CD4-positive, alpha-beta T cell treated with Interferon gamma for 1 hour (primary cell): ENCODE results near the gene SLC16A11.
"Not testable (repeated sequence)": the region's sequence is repeated elsewhere in the genome, so short reads cannot be mapped to it uniquely, and the experiment has no call there.

ENCODE experiments used
- DNase-seq: peaks from one replicate; pipeline ENCODE4 v3.0.0-alpha.2; 2020

The SLC16A11 gene

DNA sequence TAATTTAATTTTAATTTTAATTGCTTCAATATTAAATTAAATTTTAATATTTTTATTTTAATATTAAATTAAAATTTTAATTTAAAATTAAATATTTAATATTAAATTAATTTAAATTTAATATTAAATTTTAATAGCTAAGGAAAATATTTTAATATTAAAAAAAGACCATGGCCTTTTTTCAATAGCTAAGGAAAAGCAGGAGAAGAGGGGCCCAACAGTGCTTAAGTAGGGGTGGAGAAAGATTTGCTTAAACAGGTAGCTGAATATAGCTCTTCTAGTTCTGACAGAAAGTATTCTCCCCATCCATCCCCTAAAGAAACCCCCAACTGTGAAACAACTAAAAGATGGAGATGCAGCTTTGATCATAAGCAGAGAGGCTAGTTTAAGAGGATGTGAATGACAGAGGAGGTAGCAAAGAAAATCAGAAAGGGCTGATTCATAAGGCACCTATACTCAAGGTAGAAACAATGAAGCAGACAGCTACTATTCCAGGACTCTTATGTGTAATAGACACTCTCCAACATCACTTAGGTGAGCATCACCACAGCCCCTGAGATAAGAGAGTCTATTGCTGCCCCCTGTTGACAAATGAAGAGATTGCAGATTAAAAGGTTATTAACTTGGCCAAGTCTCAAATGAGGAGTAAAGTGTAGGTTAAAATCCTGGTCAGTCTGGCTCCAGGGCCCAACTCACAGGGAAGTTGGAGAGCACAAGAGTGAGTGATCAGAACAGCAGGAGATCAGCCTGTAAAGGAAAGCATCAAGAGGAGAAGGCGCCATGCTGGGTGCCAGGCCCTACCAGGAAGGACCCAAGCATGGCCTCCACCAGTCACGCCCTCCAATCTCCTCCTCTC, 39.3 kb downstream of the SLC16A11 start:
- no peak for DNase-seq

DNA sequence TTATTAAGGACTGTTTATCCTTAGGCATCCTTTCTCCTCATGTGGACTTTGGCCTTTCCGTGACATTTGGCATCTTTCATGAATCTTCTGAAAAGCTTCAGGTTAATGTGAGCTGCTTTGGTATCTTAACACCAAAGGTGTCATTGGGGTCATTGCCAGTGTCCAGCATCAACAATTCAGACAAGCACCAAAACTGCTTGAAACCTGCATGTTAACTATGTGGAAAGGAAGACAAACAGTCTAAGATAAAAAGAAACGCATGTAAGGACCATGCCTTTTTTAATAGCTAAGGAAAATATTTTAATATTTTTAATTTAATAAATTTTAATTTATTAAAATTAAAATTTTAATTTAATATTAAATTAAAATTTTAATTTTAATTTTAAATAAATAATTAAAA, 40.1 kb downstream of the SLC16A11 start:
- DNase-seq, result no peak

DNA sequence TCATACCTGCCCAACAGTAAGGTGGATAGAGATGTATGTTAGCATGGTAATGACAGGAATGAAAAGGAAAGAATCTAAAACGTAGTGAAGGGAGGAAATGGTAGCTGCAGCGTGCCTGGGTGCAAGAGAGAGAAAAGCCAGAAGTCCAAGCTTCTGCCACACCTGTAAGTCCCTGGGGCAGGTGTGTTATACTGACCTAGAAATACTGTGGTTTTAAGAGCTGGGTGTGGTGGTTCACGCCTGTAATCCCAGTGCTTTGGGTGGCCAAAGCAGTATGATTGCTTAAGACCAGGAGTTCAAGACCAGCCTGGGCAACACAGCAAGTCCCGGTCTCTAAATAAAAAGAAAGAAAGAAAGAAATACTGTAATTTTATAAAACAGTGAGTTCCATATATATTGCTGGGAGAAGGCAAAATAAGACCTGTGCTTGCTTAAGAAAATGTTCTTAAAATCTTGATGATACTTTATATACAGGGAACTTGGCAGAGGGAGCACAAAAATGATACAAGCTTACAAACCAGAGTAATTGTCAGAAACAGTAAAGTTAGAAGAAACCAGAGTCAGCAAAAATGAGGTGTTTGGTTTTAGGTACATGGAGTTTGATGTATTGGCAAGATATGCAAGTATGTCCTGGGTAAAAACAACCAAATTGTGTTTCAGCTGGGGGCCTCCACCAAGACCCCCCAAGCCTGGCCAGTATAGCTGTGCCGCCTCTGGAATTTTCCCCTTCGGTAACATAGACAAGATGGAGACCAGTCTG, 41.4 kb downstream of the SLC16A11 start:
- DNase-seq, result no peak

DNA sequence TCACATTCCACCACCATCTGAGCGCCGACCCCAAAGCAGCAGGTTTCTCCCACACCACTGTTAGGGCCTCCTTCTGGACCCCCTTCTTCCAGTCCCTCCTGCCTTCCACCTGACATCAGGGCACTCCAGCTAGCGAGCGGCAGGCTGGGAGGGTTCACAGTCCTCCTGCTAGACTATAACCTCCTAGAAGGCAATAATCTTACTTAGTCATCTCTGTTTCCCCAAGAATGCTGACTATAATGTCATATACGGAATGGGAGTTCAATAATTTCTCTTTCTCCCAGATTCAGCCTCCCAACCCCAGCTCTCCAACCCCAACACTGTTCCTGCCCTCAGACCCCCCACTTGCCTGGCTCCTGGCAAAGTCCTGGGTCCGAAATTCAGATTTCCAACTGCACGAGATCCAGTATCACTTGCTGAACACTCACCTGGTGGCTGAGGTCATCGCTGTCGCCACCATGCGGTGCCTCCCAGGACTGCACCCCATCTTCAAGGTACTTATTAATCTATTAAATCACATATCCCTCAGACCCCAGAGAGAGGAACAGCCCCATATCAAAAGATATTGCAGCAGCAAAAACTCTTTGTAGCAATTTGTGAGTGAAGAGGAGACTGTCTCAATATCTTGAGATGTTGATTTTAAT, 42.5 kb downstream of the SLC16A11 start:
- no peak for DNase-seq

DNA sequence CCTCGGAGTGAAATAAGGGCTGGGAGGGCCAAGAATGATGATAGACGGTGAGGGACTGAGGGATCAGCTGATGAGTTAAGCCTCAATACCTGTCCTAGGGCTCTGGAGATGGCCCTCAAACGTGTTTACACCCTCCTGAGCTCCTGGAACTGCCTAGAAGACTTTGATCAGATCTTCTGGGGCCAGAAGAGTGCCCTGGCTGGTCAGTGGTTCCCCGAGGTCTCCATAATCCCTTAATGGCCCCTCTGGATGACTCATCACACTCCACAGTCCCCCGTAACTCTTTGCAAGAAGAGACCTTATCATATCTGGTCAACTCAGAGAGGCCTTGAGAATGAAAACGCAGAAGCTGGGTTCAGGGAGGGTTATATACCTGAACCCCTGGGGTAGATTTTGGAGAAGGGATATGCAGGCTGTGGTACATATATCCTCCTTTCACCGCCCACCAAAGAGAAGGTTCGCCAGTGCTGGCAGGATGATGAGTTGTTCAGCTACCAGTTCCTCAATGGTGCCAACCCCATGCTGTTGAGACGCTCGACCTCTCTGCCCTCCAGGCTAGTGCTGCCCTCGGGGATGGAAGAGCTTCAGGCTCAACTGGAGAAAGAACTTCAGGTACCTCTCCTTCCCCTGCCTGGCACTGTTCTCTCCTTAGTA, 44.9 kb downstream of the SLC16A11 start:
- DNase-seq, result no peak

DNA sequence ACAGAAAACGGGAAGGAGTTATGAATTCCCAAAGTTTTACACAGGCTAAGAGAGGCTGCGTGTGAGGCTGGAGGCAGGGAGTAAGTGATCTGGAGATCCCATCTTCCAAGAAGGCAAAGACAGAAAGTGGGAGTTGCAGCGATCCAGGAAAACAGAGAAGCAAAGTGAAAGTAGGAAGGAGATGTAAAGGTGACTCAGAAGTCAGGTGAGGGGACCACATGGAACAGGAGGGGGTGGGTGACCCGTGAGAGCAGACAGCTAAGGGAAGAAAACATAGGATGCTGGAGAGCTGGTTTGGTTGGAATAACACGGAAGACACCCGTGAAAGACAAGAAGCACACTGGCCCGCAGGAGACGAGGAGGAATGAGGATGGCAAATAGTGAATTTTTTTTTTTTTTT, 46.7 kb downstream of the SLC16A11 start:
- no peak for DNase-seq

DNA sequence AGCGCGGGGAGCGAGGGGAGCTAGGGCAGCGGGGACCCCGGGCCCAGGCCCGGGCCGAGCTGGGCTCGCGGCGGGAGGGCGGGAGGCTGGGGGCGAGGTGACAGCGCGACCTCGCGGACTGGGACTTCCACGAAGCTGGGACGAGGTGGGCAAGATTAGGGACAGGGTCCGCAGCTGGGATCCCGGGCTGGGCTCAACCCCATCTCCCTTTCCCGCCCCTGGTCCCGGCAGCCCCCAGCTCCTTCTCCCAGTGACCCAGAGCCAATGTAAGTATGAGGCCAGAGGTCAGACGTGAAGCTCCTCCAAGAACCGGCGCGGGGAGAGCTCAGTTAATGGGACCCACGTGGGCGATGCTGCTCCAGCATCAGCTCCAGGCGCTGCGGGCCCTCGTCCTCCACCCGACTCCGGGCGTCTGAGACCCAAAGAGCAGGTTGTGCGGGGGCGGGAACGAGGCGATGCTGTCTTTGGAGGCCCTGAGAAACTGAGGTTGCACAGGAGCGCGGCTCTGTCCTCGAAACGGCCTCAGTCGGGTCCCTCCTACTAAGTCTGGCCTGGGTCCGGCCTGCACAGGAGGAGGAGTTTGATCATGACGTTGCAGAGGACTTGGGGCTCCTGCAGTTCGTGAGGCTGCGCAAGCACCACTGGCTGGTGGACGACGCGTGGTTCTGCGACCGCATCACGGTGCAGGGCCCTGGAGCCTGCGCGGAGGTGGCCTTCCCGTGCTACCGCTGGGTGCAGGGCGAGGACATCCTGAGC, 47.5 kb downstream of the SLC16A11 start:
- DNase-seq, result no peak

DNA sequence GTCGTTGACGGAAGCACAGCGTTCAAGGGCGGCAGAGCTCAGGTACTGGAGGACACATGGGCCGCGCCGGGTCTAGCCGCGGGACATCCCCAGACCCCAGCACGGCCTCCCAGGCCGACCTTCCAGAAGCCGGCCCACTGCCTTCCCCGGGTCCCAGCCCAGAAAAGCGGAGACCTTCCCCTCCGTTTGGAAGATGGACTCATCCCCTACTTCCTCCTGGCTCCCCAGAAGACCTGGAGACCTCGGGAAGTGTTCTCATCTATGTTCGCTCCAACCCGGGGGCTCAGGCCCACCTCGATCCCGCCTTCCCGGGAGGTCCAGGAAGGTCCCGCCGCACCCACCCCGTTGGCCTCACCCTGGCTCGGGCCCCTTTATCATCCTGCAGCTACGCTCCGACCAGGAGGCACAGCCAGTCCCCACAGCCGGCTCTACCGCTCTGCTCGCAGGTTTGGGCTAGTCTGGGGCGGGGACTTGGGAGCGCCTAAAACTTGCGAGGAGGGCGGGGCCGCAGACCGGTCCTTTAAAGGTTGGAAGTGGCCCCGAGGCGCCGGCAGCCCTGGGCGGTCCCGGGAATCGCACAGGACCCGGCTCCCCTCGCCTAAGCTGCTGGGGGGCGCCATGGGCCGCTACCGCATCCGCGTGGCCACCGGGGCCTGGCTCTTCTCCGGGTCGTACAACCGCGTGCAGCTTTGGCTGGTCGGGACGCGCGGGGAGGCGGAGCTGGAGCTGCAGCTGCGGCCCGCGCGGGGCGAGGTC, 48.2 kb downstream of the SLC16A11 start, which contains the start of gene ALOX12:
TSS of gene ALOX12 (plus strand) at position 550 of the 756 bp plus-strand sequence. CDS start at position 619, 69 bp downstream.
- no peak for DNase-seq

DNA sequence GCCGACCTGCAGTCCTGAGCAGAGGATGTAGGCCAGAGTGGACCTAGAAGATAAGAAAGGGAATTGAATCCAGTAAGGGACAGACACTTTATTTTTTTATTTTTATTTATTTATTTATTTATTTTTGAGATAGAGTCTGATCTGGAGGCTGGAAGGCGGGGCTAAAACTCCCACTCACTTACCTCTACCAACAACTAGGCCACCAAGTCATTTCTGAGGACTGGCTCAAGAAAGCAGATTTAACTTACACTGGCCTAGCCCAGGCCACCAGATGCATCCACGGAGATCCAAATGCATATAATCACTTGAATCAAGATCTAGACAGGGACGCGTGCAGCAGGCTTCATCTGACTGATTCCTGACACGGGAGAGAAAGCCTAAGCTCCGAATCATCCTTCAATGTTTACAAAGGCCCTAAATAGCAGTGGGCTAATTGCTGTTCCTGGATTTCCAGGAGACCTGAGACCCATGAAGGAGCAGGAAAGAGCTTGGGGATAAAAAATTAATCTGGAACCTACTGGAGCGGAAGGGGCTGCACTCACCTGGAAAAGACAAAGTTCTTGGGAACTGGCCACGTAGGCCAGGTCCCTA, 49.1 kb downstream of the SLC16A11 start:
- DNase-seq, result no peak

DNA sequence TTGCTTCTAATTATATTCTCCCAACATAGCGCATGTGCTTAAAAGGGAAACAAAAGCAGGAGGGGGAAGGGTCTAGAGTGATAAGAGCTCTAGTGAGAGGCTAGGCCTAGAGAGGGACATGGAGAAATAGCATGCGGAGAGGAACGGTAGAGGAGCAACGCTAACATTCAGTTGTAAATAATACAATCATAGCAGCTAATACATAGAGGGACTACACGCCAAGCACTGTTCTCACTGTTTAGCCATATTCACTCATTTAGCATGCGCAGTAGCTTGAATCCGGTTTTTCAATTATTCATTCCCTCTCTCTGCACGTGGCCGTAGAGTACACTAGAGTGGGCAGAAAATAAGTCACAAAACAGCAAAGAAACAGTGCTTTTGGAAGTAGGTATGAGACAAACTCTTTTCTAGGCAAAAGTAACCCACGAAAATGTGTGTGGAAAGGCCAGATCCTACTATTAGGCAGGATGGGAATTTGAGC, 49.7 kb downstream of the SLC16A11 start:
- no peak for DNase-seq

DNA sequence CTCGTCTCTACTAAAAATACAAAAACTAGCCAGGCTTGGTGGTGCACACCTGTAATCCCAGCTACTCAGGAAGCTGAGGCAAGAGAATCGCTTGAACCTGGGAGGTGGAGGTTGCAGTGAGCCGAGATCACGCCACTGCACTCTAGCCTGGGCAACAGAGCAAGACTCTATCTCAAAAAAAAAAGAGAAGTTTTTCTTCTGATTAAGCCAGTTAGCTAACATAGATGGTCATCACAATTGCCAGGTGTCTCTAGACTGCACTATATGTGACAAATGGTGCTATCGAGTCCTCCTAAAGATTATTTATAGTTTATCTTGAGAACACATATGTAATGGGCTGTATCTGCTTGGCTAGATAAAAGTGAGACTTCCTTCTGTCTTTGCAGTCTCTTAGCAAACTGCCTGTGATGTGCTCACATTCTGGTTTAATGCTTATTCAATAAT, 50.3 kb downstream of the SLC16A11 start:
- not testable (repeated sequence) for DNase-seq
